Measurements from ENCODE around the gene CAD.
"Not testable (repeated sequence)": the region's sequence is repeated elsewhere in the genome, so short reads cannot be mapped to it uniquely, and the experiment has no call there.

Gene CAD

GRCh38 chr2:27261241-27261925 lies 44.2 kb downstream of the CAD start:
- no peak for DNase-seq

- DNase-seq: no peak
These were observed 44.7 kb downstream of the CAD start for GRCh38 chr2:27261926-27262298.

- DNase-seq: no peak
These were observed 45.5 kb downstream of the CAD start, which contains the start of gene SLC30A3 for GRCh38 chr2:27262379-27263286. SLC30A3 (minus strand) TSS chr2:27263047; CDS start chr2:27262906, 141 bp downstream.

DNA sequence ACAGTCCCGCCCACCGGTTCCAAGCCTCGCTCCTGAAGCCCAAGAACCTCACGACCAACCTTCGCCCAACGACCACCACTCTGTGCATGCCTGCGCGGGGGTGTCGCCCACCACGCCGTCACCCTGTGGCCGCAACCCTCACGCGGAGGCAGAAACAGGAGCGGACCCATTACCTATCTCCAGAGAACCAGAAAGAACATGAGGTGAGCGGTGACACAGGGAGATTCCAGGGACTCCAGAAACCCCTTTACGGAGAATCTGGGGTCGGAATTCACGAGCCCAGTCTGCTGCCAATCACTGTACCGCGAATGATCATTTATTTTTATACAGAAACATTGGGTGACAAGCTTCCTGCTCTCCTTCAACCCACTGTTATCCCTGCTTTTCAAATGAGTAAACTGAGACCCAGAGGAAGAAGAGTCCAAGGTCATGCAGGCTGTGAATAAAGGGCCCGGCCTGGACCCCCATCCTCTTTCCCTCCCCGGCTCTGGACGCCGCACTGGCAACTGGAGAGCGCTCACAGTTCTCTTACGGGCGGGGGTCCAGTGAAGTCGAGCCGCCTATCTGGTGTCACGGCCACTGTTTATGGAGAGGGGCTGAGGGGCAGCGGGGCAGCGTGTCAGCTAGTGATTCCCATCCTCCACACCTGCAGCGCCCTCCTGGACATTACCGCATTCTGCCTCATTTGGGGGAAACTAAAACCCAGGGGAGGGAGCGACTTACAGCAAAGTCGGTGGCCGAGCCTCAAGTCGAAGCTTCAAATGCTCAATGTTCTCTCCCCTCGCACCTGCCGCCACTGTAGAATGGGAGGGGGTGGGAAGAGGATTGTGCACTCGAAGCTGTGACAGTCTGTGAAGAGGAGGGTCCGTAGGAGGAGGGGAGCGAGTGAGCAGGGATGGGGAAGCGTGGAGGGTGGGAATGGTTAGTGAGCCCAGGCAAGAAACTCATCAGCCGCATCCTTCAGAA lies 46.4 kb downstream of the CAD start:
- DNase-seq: no peak

GRCh38 chr2:27264253-27264752 lies 47.1 kb downstream of the CAD start:
- DNase-seq: no peak

GRCh38 chr2:27264753-27265535 lies 47.8 kb downstream of the CAD start:
- peak; percentile 59 for DNase-seq

DNA sequence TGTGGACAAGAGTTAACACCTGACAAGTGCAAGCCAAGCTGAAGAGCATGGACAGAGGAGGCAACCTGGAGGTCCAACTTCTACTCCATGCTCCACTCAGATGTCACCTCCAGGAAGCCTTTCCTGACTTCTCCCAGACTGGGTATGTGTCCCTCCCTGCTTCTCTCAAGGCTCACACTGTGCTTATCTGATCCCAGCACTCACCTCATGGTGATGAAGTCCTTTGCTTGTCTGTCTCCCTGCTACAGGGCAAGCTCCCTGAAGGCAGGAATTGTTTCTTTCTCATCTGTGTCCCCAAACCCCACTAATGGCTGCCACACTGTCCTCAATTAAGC lies 48.3 kb downstream of the CAD start:
- no peak for DNase-seq

DNA sequence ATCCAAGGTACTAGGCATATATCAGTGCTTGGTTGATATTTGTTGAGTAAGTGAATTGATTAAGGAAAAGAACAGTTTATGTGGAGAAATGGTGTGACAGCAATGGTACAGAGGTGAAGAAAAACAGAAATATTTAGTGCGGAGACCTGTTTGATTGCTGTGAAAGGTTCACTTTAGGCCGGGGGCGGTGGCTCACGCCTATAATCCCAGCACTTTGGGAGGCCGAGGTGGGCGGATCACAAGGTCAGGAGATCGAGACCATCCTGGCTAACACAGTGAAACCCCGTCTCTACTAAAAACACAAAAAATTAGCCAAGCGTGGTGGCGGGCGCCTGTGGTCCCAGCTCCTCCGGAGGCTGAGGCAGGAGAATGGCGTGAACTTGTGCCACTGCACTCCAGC lies 51.1 kb downstream of the CAD start:
- not testable (repeated sequence) for DNase-seq

- no peak for DNase-seq
These were observed 53.0 kb downstream of the CAD start for GRCh38 chr2:27270131-27270530.

DNA sequence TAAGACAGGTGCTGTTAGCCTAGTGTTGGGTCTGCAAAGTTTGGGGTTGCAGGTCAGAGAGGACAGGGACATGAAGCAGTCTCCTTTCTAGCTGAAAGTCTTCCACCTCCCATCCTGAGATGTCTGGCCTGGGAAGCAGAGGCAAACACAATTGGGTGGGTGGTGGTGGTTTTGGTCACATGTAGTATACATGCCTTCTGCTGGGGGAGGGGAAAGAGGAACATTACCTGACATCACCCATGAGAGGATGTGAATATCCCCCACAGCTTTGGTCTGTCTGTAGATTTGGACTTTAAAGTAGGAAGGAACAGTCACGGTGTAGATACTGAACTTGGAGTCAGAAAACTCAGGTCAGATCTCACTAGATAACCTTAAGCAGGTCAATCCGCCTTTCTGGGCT lies 53.5 kb downstream of the CAD start:
- no peak for DNase-seq

DNA sequence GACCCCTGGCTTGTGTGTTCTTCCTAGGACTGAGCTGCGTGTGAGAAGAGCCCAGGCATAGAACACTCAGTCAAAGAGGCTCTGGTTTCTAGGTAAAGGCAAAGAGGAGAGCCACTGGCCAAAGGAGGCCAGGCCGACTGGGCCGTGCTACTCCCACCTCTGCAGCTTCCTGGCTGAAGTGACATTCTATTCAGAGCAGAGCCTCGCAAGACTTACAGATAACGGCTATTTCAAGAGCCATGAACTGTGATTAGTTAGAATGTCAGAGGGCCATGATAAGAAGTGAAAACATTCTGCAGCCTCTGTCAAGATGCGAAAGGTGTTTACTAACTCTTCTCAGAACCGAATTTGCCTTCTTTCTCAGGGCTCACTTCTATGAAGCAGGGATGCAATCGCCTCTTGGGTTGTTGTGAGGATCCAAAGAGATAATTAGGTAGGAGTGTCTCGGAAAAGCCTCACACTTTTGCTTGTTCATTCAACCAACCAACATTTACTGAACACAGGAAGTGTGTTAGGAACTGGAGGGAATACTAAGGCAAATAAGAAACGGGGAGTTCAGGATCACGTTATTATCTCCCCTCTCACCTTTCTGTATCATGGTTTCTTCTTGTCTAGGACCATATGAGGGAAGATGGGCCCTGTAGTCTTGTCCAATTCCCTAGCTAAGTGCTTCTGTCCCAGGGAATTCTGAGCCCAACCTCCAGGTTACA lies 54.6 kb downstream of the CAD start:
- DNase-seq: no peak

DNA sequence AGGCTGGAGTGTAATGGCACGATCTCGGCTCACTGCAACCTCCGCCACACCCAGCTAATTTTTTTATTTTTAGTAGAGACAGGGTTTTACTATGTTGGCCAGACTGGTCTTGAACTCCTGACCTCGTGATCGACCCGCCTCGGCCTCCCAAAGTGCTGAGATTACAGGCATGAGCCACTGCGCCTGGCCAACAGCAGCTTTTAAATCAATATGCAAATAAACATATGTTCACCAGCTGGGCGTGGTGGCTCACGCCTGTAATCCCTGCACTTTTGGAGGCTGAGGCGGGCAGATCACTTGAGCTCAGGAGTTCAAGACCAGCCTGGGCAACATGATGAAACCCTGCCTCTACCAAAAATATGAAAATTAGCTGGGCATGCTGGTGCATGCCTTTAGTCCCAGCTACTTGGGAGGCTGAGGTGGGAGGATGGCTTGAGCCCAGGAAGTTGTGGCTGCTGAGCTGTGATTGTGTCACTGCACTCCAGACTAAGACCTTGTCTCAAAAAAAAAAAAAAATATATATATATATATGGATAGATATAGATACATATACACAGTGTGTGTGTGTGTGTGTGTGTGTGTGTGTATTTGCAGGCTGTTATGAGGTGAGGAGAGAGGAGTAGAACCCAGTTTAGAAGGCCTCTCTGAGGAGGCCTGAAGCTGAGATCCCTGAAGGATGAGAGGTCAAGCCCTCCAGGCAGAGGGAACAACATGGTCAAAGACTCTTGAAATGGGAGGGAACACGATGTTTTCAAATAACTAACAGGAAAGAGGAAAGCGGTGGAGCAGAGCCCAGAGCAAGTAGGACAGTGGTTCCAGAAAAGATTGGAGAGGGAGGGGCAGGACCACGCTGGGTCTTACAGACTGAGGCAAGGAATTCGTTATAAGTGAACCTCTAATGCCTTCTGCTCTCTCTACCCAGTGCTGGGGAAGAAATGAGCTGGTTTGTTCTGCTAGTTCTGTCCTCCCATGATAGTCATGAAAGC lies 55.7 kb downstream of the CAD start:
- DNase-seq: not testable (repeated sequence)

- no peak for DNase-seq
These were observed 58.3 kb downstream of the CAD start, which contains the start of gene DNAJC5G for GRCh38 chr2:27275211-27276150. DNAJC5G (plus strand) TSS chr2:27275433; CDS start chr2:27276729, 1,296 bp downstream.

- no peak for DNase-seq
These were observed 60.8 kb downstream of the CAD start for GRCh38 chr2:27278010-27278409.

DNA sequence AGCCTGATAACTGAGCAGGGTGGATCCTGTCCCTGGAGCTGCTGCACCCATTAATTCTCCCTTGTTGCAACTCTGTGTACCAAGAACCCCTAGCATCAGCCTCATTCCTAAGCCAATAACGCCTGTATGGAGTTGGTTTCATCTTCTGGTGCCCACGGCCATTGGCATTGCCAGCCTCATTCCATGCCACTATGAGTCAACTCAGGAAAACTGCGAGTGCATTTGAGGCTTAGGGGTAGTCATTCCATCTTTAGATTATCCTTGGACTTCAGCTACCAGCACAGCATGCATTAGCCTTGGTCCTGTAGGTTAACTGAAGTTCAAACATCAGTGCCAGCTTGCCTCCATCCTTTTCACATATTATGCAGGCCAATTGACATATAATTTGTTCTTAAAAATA lies 63.7 kb downstream of the CAD start:
- DNase-seq: no peak

- no peak for DNase-seq
These were observed 64.3 kb downstream of the CAD start for GRCh38 chr2:27281442-27281841.

GRCh38 chr2:27281855-27282559 lies 64.8 kb downstream of the CAD start, which contains the start of gene TRIM54:
TRIM54 (plus strand) TSS chr2:27282429; CDS start chr2:27282732, 303 bp downstream.
- DNase-seq: no peak

GRCh38 chr2:27282892-27283291 lies 65.7 kb downstream of the CAD start:
- DNase-seq: no peak

All from DMS 273 treated with DMSO at 0.1 percent for 48 hours (cell line).